Sigmoid colon (tissue), 7 donors: ENCODE measurements around the gene CRY1. TPM values are rescaled to one million over a fixed set of nuclear protein-coding genes. Genes with fewer than 3 reads are reported as not detected.
A peak's percentile ranks its signal among the peaks of the same experiment; 100 is the strongest.

Experiments
- DNase-seq: peaks from one replicate; pipeline ENCODE4 v3.0.0-alpha.2; 2019
- H3K27ac ChIP-seq, 4 donors: fragments of 200-600 bp; sonication (generic); one replicate each; pipeline ENCODE4 v1.5.1; 2016 to 2019; ENCODE audit warnings: mild to moderate bottlenecking in 1 of 4
- H3K27me3 ChIP-seq, 3 donors: fragments of 200-600 bp; sonication (generic); one replicate each; pipeline ENCODE4 v1.5.1; 2019; ENCODE audit warnings: mild to moderate bottlenecking in 1 of 3
- H3K36me3 ChIP-seq, 4 donors: fragments of 200-600 bp; sonication (generic); one replicate each; pipeline ENCODE4 v1.5.1; 2016 to 2019
- H3K4me1 ChIP-seq, 4 donors: fragments of 200-600 bp; sonication (generic); one replicate each; pipeline ENCODE4 v1.5.1; 2017 to 2019
- H3K4me3 ChIP-seq, 4 donors: fragments of 200-600 bp; sonication (generic); one replicate each; pipeline ENCODE4 v1.5.1; 2017 to 2019; ENCODE audit warnings: mild to moderate bottlenecking in 2 of 4, moderate library complexity in 1 of 4
- H3K9me3 ChIP-seq, 4 donors: fragments of 200-600 bp in 3 of 4; sonication (generic) in 3 of 4; one replicate each; pipeline versions ENCODE4 v1.5.1 to v1.6.1; 2013 to 2019
- EP300 ChIP-seq, 4 donors: sonication (generic); formaldehyde crosslinking; IDR thresholded peaks; one replicate each; pipeline ENCODE4 v1.6.1; 2017; ENCODE audit warnings: antibody characterized with exemption in 4 of 4
- POLR2A ChIP-seq, 2 donors: fragments of 450-650 bp; IDR thresholded peaks; one replicate each; pipeline ENCODE4 v1.6.1; 2016; ENCODE audit warnings: antibody characterized with exemption in 2 of 2, mild to moderate bottlenecking in 2 of 2, moderate library complexity in 2 of 2
- POLR2AphosphoS5 ChIP-seq, 4 donors: sonication (generic); formaldehyde crosslinking; IDR thresholded peaks; one replicate each; pipeline ENCODE4 v1.6.1; 2017; ENCODE audit warnings: antibody characterized with exemption in 4 of 4
- WGBS, 2 donors: extraction: QIAGEN DNeasy Blood & Tissue Kit; methylation state at CpG; one replicate each; pipeline ENCODE4 v1.1.7; 2013; 5-methylcytosine and 5-hydroxymethylcytosine counted together
- intact Hi-C: fragments of 100-400 bp; cut with DNase I; formaldehyde crosslinking; loops from one replicate; pipeline ENCODE4 v1.15.1; 2023
- polyA plus RNA-seq, 3 donors: library from polyadenylated mRNA; stranded (reverse); fragments of 200-250 nt; gene quantifications; one replicate each; pipeline ENCODE4 v1.2.3, GENCODE V29; 2013
- total RNA-seq, 4 donors: library from RNA; depleted of rRNA; stranded (reverse); fragments of >200 nt; gene quantifications; one replicate each; pipeline ENCODE4 v1.1.0, GENCODE V29; 2016
- TF ChIP-seq, protein P1 (sequence below), 4 experiments: fragments of 450-650 bp in 3 of 4; fragments of 200-600 bp in 1 of 4; IDR thresholded peaks; one replicate each; pipeline ENCODE4 v1.5.1; 2016 to 2019; ENCODE audit warnings: antibody characterized with exemption in 4 of 4, mild to moderate bottlenecking in 3 of 4, moderate library complexity in 2 of 4
- donor health status: healthy with polysubstance abuse.
- donor health status: Bipolar disorder and iron deficiency.
- donor health status: healthy.

The CRY1 gene
- total and polyA plus RNA-seq, 7 donors, result 7.2 to 40.4 (median 20.3) TPM

- Histone ChIP-seq H3K9me3 (no peaks in the 10 kb centered on the region), H3K27me3 (no peaks in the 10 kb centered on the region), H3K4me1 (peaks cover 0 to 44% (median 31%) of the 10 kb centered on the region in 4 donors), H3K36me3 (peaks cover 0 to 4% (median 0%) of the 10 kb centered on the region in 4 donors), H3K4me3 (no peak overlapping the region), H3K27ac (peak overlapping the region in 3 of 4 donors; percentile 28 to 83 (median 83))
- TF ChIP-seq POLR2AphosphoS5 (IDR thresholded peaks at IDR 0.05) (no peak), EP300 (IDR thresholded peaks at IDR 0.05) (no peak), POLR2A (IDR thresholded peaks at IDR 0.05) (no peak)
- TF ChIP-seq, protein P1, sequence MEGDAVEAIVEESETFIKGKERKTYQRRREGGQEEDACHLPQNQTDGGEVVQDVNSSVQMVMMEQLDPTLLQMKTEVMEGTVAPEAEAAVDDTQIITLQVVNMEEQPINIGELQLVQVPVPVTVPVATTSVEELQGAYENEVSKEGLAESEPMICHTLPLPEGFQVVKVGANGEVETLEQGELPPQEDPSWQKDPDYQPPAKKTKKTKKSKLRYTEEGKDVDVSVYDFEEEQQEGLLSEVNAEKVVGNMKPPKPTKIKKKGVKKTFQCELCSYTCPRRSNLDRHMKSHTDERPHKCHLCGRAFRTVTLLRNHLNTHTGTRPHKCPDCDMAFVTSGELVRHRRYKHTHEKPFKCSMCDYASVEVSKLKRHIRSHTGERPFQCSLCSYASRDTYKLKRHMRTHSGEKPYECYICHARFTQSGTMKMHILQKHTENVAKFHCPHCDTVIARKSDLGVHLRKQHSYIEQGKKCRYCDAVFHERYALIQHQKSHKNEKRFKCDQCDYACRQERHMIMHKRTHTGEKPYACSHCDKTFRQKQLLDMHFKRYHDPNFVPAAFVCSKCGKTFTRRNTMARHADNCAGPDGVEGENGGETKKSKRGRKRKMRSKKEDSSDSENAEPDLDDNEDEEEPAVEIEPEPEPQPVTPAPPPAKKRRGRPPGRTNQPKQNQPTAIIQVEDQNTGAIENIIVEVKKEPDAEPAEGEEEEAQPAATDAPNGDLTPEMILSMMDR (IDR thresholded peaks at IDR 0.05), result no peak
- WGBS, 2 donors, result 43 to 82% methylated on average over 1 of the region's 1 CpG
- intact Hi-C loops, result loop anchor here (2.0 to 5.0 kb wide), 3 partner anchors 39 to 68 kb away; partner anchors contain the start of genes CRY1, MTERF2 and TMEM263
- DNase-seq, result no peak
These were observed 67.7 kb downstream of the CRY1 start for GRCh38 chr12:107025671-107026070.

GRCh38 chr12:107019546-107019945 is 73.8 kb downstream of the CRY1 start:
- Histone ChIP-seq H3K27me3 (no peaks in the 10 kb centered on the region), H3K4me1 (no peaks in the 10 kb centered on the region), H3K9me3 (no peaks in the 10 kb centered on the region), H3K4me3 (no peak overlapping the region), H3K27ac (no peak overlapping the region), H3K36me3 (peaks cover 0 to 9% (median 0%) of the 10 kb centered on the region in 4 donors)
- intact Hi-C loops, result no loop called here
- DNase-seq, result no peak
- WGBS, 2 donors, result 94 to 95% methylated on average over 2 of the region's 2 CpGs
- TF ChIP-seq POLR2A (IDR thresholded peaks at IDR 0.05) (no peak), EP300 (IDR thresholded peaks at IDR 0.05) (no peak), POLR2AphosphoS5 (IDR thresholded peaks at IDR 0.05) (no peak)
- TF ChIP-seq, protein P1 (IDR thresholded peaks at IDR 0.05), result no peak

GRCh38 chr12:107017042-107017441 is 76.3 kb downstream of the CRY1 start:
- WGBS, 2 donors, result 91 to 96% methylated on average over 4 of the region's 4 CpGs

DNA sequence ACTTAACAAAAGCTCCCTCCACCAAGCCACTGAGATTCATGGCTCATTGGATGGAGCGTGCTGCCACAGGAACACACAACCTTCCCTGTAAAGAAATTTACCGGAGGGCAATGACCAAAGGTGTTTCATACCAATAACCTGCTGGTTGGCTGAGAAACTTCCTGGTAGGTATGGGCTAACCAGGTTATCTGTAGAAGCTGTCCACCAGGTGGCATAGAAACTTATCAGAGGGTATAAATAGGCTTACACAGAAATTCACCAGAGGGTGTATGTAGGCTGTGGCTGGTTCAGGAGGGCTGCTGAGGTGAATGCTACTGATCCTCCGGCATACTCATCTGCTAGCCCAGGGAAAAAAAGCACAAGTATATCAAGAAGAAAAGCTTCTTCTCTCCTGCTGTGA is 79.3 kb downstream of the CRY1 start:
- Histone ChIP-seq H3K36me3 (no peaks in the 10 kb centered on the region), H3K27me3 (no peaks in the 10 kb centered on the region), H3K9me3 (no peaks in the 10 kb centered on the region), H3K27ac (no peak overlapping the region), H3K4me1 (peaks cover 0 to 7% (median 0%) of the 10 kb centered on the region in 4 donors), H3K4me3 (no peak overlapping the region)
- no peak for DNase-seq
- WGBS, 2 donors, result 26 to 70% methylated on average over 3 of the region's 3 CpGs
- TF ChIP-seq, protein P1 (IDR thresholded peaks at IDR 0.05), result peak in 1 of 4 experiments; percentile 33
- TF ChIP-seq EP300 (IDR thresholded peaks at IDR 0.05), result no peak
- intact Hi-C loops, result no loop called here

More at GRCh38 chr12:107017042-107017441, 76.3 kb downstream of the CRY1 start:
- H3K4me1 ChIP-seq, result peaks cover 0 to 7% (median 0%) of the 10 kb centered on the region in 4 donors
- no peak overlapping the region for H3K4me3 ChIP-seq
- no peak for TF ChIP-seq POLR2A (IDR thresholded peaks at IDR 0.05)
- TF ChIP-seq, protein P1 (IDR thresholded peaks at IDR 0.05), result no peak
- TF ChIP-seq POLR2AphosphoS5 (IDR thresholded peaks at IDR 0.05), result no peak
- TF ChIP-seq EP300 (IDR thresholded peaks at IDR 0.05), result no peak
- DNase-seq, result no peak
- H3K27ac ChIP-seq, result no peak overlapping the region
- H3K36me3 ChIP-seq, result peaks cover 0 to 9% (median 0%) of the 10 kb centered on the region in 4 donors
- intact Hi-C loops, result no loop called here
- no peaks in the 10 kb centered on the region for H3K9me3 ChIP-seq
- H3K27me3 ChIP-seq, result no peaks in the 10 kb centered on the region
